CD4-positive, alpha-beta T cell treated with Interleukin-12 subunit alpha and Interleukin-12 subunit beta, for 1 hour (primary cell): ENCODE measurements around the gene NOCT.
"Not testable (repeated sequence)": the region's sequence is repeated elsewhere in the genome, so short reads cannot be mapped to it uniquely, and the experiment has no call there.

Source experiments
- DNase-seq: peaks from one replicate; pipeline ENCODE4 v3.0.0-alpha.2; 2020

The NOCT gene

GRCh38 chr4:139053909-139054308 lies 38.3 kb downstream of the NOCT start:
- DNase-seq, result no peak

GRCh38 chr4:139054791-139055505 lies 39.4 kb downstream of the NOCT start:
- no peak for DNase-seq

- not testable (repeated sequence) for DNase-seq
These were observed 43.4 kb downstream of the NOCT start for GRCh38 chr4:139059026-139059425.

- DNase-seq, result no peak
These were observed 45.0 kb downstream of the NOCT start for GRCh38 chr4:139060591-139060990.

GRCh38 chr4:139076016-139076744 lies 60.6 kb downstream of the NOCT start:
- no peak for DNase-seq

GRCh38 chr4:139077567-139078355 lies 62.2 kb downstream of the NOCT start:
- DNase-seq, result no peak

GRCh38 chr4:139078926-139079325 lies 63.3 kb downstream of the NOCT start:
- no peak for DNase-seq

GRCh38 chr4:139082750-139083606 lies 67.4 kb downstream of the NOCT start:
- peak; percentile 94 for DNase-seq

- DNase-seq, result no peak
These were observed 68.0 kb downstream of the NOCT start for GRCh38 chr4:139083607-139083955.

- DNase-seq, result peak; percentile 85
These were observed 68.6 kb downstream of the NOCT start for GRCh38 chr4:139083956-139084803.

- DNase-seq, result no peak
These were observed 69.2 kb downstream of the NOCT start for GRCh38 chr4:139084804-139085093.

- peak; percentile 31 for DNase-seq
These were observed 69.6 kb downstream of the NOCT start for GRCh38 chr4:139085141-139085540.

GRCh38 chr4:139092271-139092670 lies 76.7 kb downstream of the NOCT start:
- DNase-seq, result no peak
